Stimulated activated memory B cell treated with anti-CD40 and anti-IgM and Interleukin-4, amounts not matched to agents 10 μg/mL and 1 μg/mL and 100 μg/mL, for 72 hours (primary cell): ENCODE measurements around the gene MRAS.

ENCODE experiments used
- ATAC-seq: fragments of 150-1000 bp; cut with Tn5 transposase; 2 replicates; pipeline ENCODE4 v1.10.0; 2021
- H3K27ac Mint-ChIP-seq: one replicate; pipeline ENCODE4 v1.8.0; 2022; ENCODE audit warnings: mild to moderate bottlenecking, mixed read lengths
- H3K27me3 Mint-ChIP-seq: one replicate; pipeline ENCODE4 v1.8.0; 2022; ENCODE audit warnings: mixed read lengths
- H3K36me3 Mint-ChIP-seq: one replicate; pipeline ENCODE4 v1.8.0; 2022; ENCODE audit warnings: mixed read lengths
- H3K4me1 Mint-ChIP-seq: one replicate; pipeline ENCODE4 v1.8.0; 2022; ENCODE audit warnings: mixed read lengths
- H3K4me3 Mint-ChIP-seq: one replicate; pipeline ENCODE4 v1.8.0; 2022; ENCODE audit warnings: mild to moderate bottlenecking, moderate library complexity, mixed read lengths
- H3K9me3 Mint-ChIP-seq: one replicate; pipeline ENCODE4 v1.8.0; 2022; ENCODE audit warnings: mixed read lengths

MRAS gene

GRCh38 chr3:138347960-138348753 lies at the start of gene MRAS:
MRAS (plus strand) TSS chr3:138348579; CDS start chr3:138372884, 24,305 bp downstream.
- Mint-ChIP-seq H3K36me3 (peaks cover 5% of the 10 kb centered on the region), H3K27ac (peak within 1 kb of the TSS; percentile 64), H3K4me3 (peak within 1 kb of the TSS; percentile 81), H3K27me3 (peaks cover 82% of the 10 kb centered on the region), H3K9me3 (peaks cover 3% of the 10 kb centered on the region), H3K4me1 (peaks cover 13% of the 10 kb centered on the region)
- peak; percentile 7 for ATAC-seq

GRCh38 chr3:138300647-138301046 lies 47.7 kb upstream of the MRAS start:
- no peak for ATAC-seq
- H3K4me3 Mint-ChIP-seq: no peak overlapping the region
- H3K4me1 Mint-ChIP-seq: no peaks in the 10 kb centered on the region
- H3K27ac Mint-ChIP-seq: no peak overlapping the region
- no peaks in the 10 kb centered on the region for H3K9me3 Mint-ChIP-seq
- peaks cover 16% of the 10 kb centered on the region for H3K36me3 Mint-ChIP-seq
- H3K27me3 Mint-ChIP-seq: no peaks in the 10 kb centered on the region

GRCh38 chr3:138303474-138303873 lies 44.9 kb upstream of the MRAS start:
- Mint-ChIP-seq H3K4me3 (no peak overlapping the region), H3K36me3 (peaks cover 26% of the 10 kb centered on the region), H3K27me3 (peaks cover 20% of the 10 kb centered on the region), H3K9me3 (peaks cover 15% of the 10 kb centered on the region), H3K27ac (no peak overlapping the region), H3K4me1 (no peaks in the 10 kb centered on the region)
- ATAC-seq: no peak

- peaks cover 17% of the 10 kb centered on the region for H3K36me3 Mint-ChIP-seq
- no peaks in the 10 kb centered on the region for H3K4me1 Mint-ChIP-seq
- H3K9me3 Mint-ChIP-seq: peaks cover 38% of the 10 kb centered on the region
- no peak overlapping the region for H3K27ac Mint-ChIP-seq
- no peak for ATAC-seq
- peaks cover 49% of the 10 kb centered on the region for H3K27me3 Mint-ChIP-seq
- H3K4me3 Mint-ChIP-seq: no peak overlapping the region
These were observed 40.5 kb upstream of the MRAS start for GRCh38 chr3:138307899-138308298.

- peaks cover 38% of the 10 kb centered on the region for H3K9me3 Mint-ChIP-seq
- H3K27ac Mint-ChIP-seq: no peak overlapping the region
- H3K4me3 Mint-ChIP-seq: no peak overlapping the region
- no peaks in the 10 kb centered on the region for H3K4me1 Mint-ChIP-seq
- peaks cover 51% of the 10 kb centered on the region for H3K27me3 Mint-ChIP-seq
- no peak for ATAC-seq
- peaks cover 17% of the 10 kb centered on the region for H3K36me3 Mint-ChIP-seq
These were observed 39.6 kb upstream of the MRAS start for GRCh38 chr3:138308783-138309182.

- H3K36me3 Mint-ChIP-seq: peaks cover 13% of the 10 kb centered on the region
- no peak overlapping the region for H3K27ac Mint-ChIP-seq
- ATAC-seq: no peak
- H3K4me1 Mint-ChIP-seq: no peaks in the 10 kb centered on the region
- H3K4me3 Mint-ChIP-seq: no peak overlapping the region
- peaks cover 51% of the 10 kb centered on the region for H3K27me3 Mint-ChIP-seq
- H3K9me3 Mint-ChIP-seq: peaks cover 38% of the 10 kb centered on the region
These were observed 37.9 kb upstream of the MRAS start for GRCh38 chr3:138310494-138310893.

GRCh38 chr3:138314751-138315150 lies 33.6 kb upstream of the MRAS start:
- Mint-ChIP-seq H3K9me3 (peaks cover 23% of the 10 kb centered on the region), H3K36me3 (no peaks in the 10 kb centered on the region), H3K4me3 (no peak overlapping the region), H3K27ac (no peak overlapping the region), H3K4me1 (no peaks in the 10 kb centered on the region), H3K27me3 (peaks cover 30% of the 10 kb centered on the region)
- ATAC-seq: no peak

- Mint-ChIP-seq H3K4me3 (no peak overlapping the region), H3K9me3 (peaks cover under 1% of the 10 kb centered on the region), H3K36me3 (no peaks in the 10 kb centered on the region), H3K27me3 (peaks cover 24% of the 10 kb centered on the region), H3K27ac (no peak overlapping the region), H3K4me1 (no peaks in the 10 kb centered on the region)
- no peak for ATAC-seq
These were observed 30.7 kb upstream of the MRAS start for GRCh38 chr3:138317687-138318086.

- H3K27ac Mint-ChIP-seq: no peak overlapping the region
- no peak for ATAC-seq
- H3K9me3 Mint-ChIP-seq: no peaks in the 10 kb centered on the region
- peaks cover 45% of the 10 kb centered on the region for H3K27me3 Mint-ChIP-seq
- H3K36me3 Mint-ChIP-seq: no peaks in the 10 kb centered on the region
- H3K4me1 Mint-ChIP-seq: peaks cover 2% of the 10 kb centered on the region
- H3K4me3 Mint-ChIP-seq: no peak overlapping the region
These were observed 24.4 kb upstream of the MRAS start for GRCh38 chr3:138323971-138324370.

- Mint-ChIP-seq H3K36me3 (no peaks in the 10 kb centered on the region), H3K27me3 (peaks cover 43% of the 10 kb centered on the region), H3K9me3 (no peaks in the 10 kb centered on the region), H3K27ac (no peak overlapping the region), H3K4me3 (no peak overlapping the region), H3K4me1 (peaks cover 16% of the 10 kb centered on the region)
- no peak for ATAC-seq
These were observed 22.4 kb upstream of the MRAS start for GRCh38 chr3:138325990-138326389.

GRCh38 chr3:138326866-138327595 lies 21.3 kb upstream of the MRAS start:
- H3K4me3 Mint-ChIP-seq: no peak overlapping the region
- H3K9me3 Mint-ChIP-seq: no peaks in the 10 kb centered on the region
- H3K27me3 Mint-ChIP-seq: peaks cover 34% of the 10 kb centered on the region
- no peak for ATAC-seq
- peaks cover 16% of the 10 kb centered on the region for H3K4me1 Mint-ChIP-seq
- no peak overlapping the region for H3K27ac Mint-ChIP-seq
- no peaks in the 10 kb centered on the region for H3K36me3 Mint-ChIP-seq

- Mint-ChIP-seq H3K36me3 (no peaks in the 10 kb centered on the region), H3K4me3 (no peak overlapping the region), H3K27ac (no peak overlapping the region), H3K4me1 (peaks cover 16% of the 10 kb centered on the region), H3K27me3 (peaks cover 32% of the 10 kb centered on the region), H3K9me3 (no peaks in the 10 kb centered on the region)
- no peak for ATAC-seq
These were observed 20.5 kb upstream of the MRAS start for GRCh38 chr3:138327831-138328230.

GRCh38 chr3:138328341-138328740 lies 20.0 kb upstream of the MRAS start:
- H3K27ac Mint-ChIP-seq: no peak overlapping the region
- peaks cover 16% of the 10 kb centered on the region for H3K4me1 Mint-ChIP-seq
- peaks cover 27% of the 10 kb centered on the region for H3K27me3 Mint-ChIP-seq
- H3K36me3 Mint-ChIP-seq: no peaks in the 10 kb centered on the region
- H3K9me3 Mint-ChIP-seq: no peaks in the 10 kb centered on the region
- no peak overlapping the region for H3K4me3 Mint-ChIP-seq
- no peak for ATAC-seq

- H3K9me3 Mint-ChIP-seq: no peaks in the 10 kb centered on the region
- H3K36me3 Mint-ChIP-seq: no peaks in the 10 kb centered on the region
- H3K4me3 Mint-ChIP-seq: peak within 1 kb of the TSS; percentile 84
- peaks cover 16% of the 10 kb centered on the region for H3K4me1 Mint-ChIP-seq
- peaks cover 18% of the 10 kb centered on the region for H3K27me3 Mint-ChIP-seq
- H3K27ac Mint-ChIP-seq: peak within 1 kb of the TSS; percentile 59
- peak; percentile 91 for ATAC-seq
These were observed 19.0 kb upstream of the MRAS start, which contains the start of gene NME9 for GRCh38 chr3:138329127-138329983. NME9 (minus strand) TSS chr3:138329851; CDS start chr3:138329335, 516 bp downstream.

GRCh38 chr3:138329984-138330293 lies 18.4 kb upstream of the MRAS start:
- peaks cover 16% of the 10 kb centered on the region for H3K4me1 Mint-ChIP-seq
- no peaks in the 10 kb centered on the region for H3K36me3 Mint-ChIP-seq
- no peak for ATAC-seq
- peak overlapping the region; percentile 59 for H3K27ac Mint-ChIP-seq
- H3K9me3 Mint-ChIP-seq: no peaks in the 10 kb centered on the region
- H3K27me3 Mint-ChIP-seq: peaks cover 12% of the 10 kb centered on the region
- H3K4me3 Mint-ChIP-seq: peak overlapping the region; percentile 84
